Body of pancreas (tissue), 4 donors: ENCODE results near the gene RELA.

Source experiments
- POLR2A ChIP-seq, 3 donors: fragments of 450-650 bp; IDR thresholded peaks; one replicate each; pipeline ENCODE4 v1.6.1; 2016; ENCODE audit warnings: antibody characterized with exemption in 3 of 3, mild to moderate bottlenecking in 2 of 3
- TF ChIP-seq, protein P1 (sequence below), 7 experiments: fragments of 450-650 bp in 4 of 7; fragments of 200-600 bp in 3 of 7; sonication (generic) in 3 of 7; IDR thresholded peaks; one replicate each; pipeline ENCODE4 v1.5.1; 2016 to 2019; ENCODE audit warnings: antibody characterized with exemption in 7 of 7

GRCh38 chr11:65620666-65621065 is 42.0 kb downstream of the RELA start:
- TF ChIP-seq, protein P1, sequence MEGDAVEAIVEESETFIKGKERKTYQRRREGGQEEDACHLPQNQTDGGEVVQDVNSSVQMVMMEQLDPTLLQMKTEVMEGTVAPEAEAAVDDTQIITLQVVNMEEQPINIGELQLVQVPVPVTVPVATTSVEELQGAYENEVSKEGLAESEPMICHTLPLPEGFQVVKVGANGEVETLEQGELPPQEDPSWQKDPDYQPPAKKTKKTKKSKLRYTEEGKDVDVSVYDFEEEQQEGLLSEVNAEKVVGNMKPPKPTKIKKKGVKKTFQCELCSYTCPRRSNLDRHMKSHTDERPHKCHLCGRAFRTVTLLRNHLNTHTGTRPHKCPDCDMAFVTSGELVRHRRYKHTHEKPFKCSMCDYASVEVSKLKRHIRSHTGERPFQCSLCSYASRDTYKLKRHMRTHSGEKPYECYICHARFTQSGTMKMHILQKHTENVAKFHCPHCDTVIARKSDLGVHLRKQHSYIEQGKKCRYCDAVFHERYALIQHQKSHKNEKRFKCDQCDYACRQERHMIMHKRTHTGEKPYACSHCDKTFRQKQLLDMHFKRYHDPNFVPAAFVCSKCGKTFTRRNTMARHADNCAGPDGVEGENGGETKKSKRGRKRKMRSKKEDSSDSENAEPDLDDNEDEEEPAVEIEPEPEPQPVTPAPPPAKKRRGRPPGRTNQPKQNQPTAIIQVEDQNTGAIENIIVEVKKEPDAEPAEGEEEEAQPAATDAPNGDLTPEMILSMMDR (IDR thresholded peaks at IDR 0.05), result no peak
- TF ChIP-seq POLR2A (IDR thresholded peaks at IDR 0.05), result no peak
